Heart left ventricle (tissue), 13 donors: ENCODE data around the gene PIMREG.

Experiments used
- CTCF ChIP-seq, 12 donors: fragments of 200-600 bp; sonication (generic) in 4 of 12; IDR thresholded peaks; one replicate each; pipeline versions ENCODE4 v1.5.0 to v1.8.0; 2018 to 2022; ENCODE audit warnings: antibody characterized with exemption in 12 of 12, mild to moderate bottlenecking in 5 of 12
- POLR2A ChIP-seq, 2 donors: fragments of 450-650 bp; IDR thresholded peaks; one replicate each; pipeline ENCODE4 v1.6.1; 2017; ENCODE audit warnings: antibody characterized with exemption in 2 of 2, mild to moderate bottlenecking in 2 of 2, moderate library complexity in 2 of 2
- donor health status: ischemic (EF 13 %, LVEDD 7.1; RV severe dilation, severe dysfunction).
- donor health status: DM: no; HTN: yes; CAD: no.
- donor health status: DM: no; HTN: no; CAD: no.
- donor health status: ischemic (EF 25% LVEDD 6.9; RV normal size, moderate dysfunction).
- donor health status: ischemic (EF 25% LVEDD 5.7; RV mildly dilated, moderate dysfunction).
- donor health status: ischemic (EF 35%, LVEDD 5.7; RV mildly dilated, moderate dysfunction).
- donor health status: nonischemic (EF 11% LVEDD 7.7; RV severe dilation, severe dysfunction).
- donor health status: DM: yes; HTN: yes; CAD: no.
- donor health status: PGD.
- donor health status: ischemic (EF 29% LVEDD 5.4; RV normal size, mild dysfunction).
- donor health status: nonischemic (EF 23%, LVEDD 6.1; RV moderate dilation, normal function).

GRCh38 chr17:6428207-6428965 lies 15.9 kb upstream of the PIMREG start:
- TF ChIP-seq CTCF (IDR thresholded peaks at IDR 0.05) = no peak
- no peak for TF ChIP-seq POLR2A (IDR thresholded peaks at IDR 0.05)
